ENCODE results near the gene DNASE1.

DNA sequence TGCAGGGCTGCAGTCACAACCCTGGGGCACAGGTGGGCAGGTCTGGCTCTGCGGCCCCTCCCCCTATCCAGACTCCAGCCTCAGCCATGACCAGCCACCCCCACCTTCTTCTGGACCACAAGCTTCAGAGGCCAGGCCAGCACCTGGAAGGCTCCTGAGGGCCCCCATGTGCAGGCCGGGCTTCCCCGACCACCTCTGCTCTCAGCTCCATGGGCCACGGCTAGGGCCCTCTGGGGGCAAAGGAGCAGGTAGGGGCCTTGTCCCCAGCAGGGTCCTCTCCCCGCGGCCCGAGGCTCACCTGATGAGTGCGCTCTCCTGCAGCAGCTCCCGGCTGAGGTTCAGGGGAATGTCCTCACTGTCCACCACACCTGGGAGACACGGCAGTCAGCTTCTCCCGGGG is 16.9 kb downstream of the DNASE1 start:
- no peak for TF ChIP-seq CTCF (IDR thresholded peaks at IDR 0.05)
- TF ChIP-seq POLR2A (IDR thresholded peaks at IDR 0.05): no peak
